GM18873 (cell line): ENCODE measurements around the gene ZSCAN5C.
"Not testable (repeated sequence)": the region's sequence is repeated elsewhere in the genome, so short reads cannot be mapped to it uniquely, and the experiment has no call there.

Experiments used
- ATAC-seq: cut with Tn5 transposase; IDR thresholded peaks from one replicate; pipeline ENCODE4 v1.9.1; 2021; ENCODE audit warnings: mild to moderate bottlenecking, moderate library complexity, moderate number of reproducible peaks; ENCODE audit not compliant: unreplicated experiment, low FRiP score

ZSCAN5C gene

GRCh38 chr19:56191711-56192110 lies 10.4 kb upstream of the ZSCAN5C start:
- no peak for ATAC-seq

GRCh38 chr19:56193981-56194640 lies 8.0 kb upstream of the ZSCAN5C start:
- no peak for ATAC-seq

GRCh38 chr19:56197646-56198045 lies 4.4 kb upstream of the ZSCAN5C start, which contains the start of gene ZSCAN5B:
TSS of gene ZSCAN5B (minus strand) at chr19:56197783. CDS start at chr19:56193052, 4,731 bp downstream.
- ATAC-seq, result not testable (repeated sequence)

- ATAC-seq, result no peak
Measured at GRCh38 chr19:56199687-56200086, 2.4 kb upstream of the ZSCAN5C start.

GRCh38 chr19:56207581-56207980 lies 5.5 kb downstream of the ZSCAN5C start:
- ATAC-seq, result not testable (repeated sequence)

GRCh38 chr19:56209091-56209490 lies 7.0 kb downstream of the ZSCAN5C start:
- ATAC-seq, result no peak

GRCh38 chr19:56210036-56210435 lies 8.0 kb downstream of the ZSCAN5C start:
- not testable (repeated sequence) for ATAC-seq

GRCh38 chr19:56211718-56212117 lies 9.6 kb downstream of the ZSCAN5C start:
- ATAC-seq, result no peak

- no peak for ATAC-seq
Measured at GRCh38 chr19:56217039-56217949, 15.2 kb downstream of the ZSCAN5C start.

- ATAC-seq, result no peak
Measured at GRCh38 chr19:56218961-56219360, 16.9 kb downstream of the ZSCAN5C start.

- not testable (repeated sequence) for ATAC-seq
Measured at GRCh38 chr19:56221442-56221841, 19.4 kb downstream of the ZSCAN5C start.

- ATAC-seq, result no peak
Measured at GRCh38 chr19:56221851-56222250, 19.8 kb downstream of the ZSCAN5C start.

- no peak for ATAC-seq
Measured at GRCh38 chr19:56222901-56223300, 20.8 kb downstream of the ZSCAN5C start.

- ATAC-seq, result no peak
Measured at GRCh38 chr19:56223481-56223880, 21.4 kb downstream of the ZSCAN5C start.

GRCh38 chr19:56245121-56245740 lies 43.2 kb downstream of the ZSCAN5C start:
- no peak for ATAC-seq

- ATAC-seq, result not testable (repeated sequence)
Measured at GRCh38 chr19:56245764-56246163, 43.7 kb downstream of the ZSCAN5C start.

GRCh38 chr19:56248736-56249338 lies 46.8 kb downstream of the ZSCAN5C start:
- ATAC-seq, result not testable (repeated sequence)

- ATAC-seq, result no peak
Measured at GRCh38 chr19:56252699-56253422, 50.8 kb downstream of the ZSCAN5C start.

- ATAC-seq, result no peak
Measured at GRCh38 chr19:56253737-56254136, 51.7 kb downstream of the ZSCAN5C start.

- no peak for ATAC-seq
Measured at GRCh38 chr19:56258272-56258671, 56.2 kb downstream of the ZSCAN5C start.
